GM23338 (cell line): Measurements from ENCODE around the gene CBFA2T3. TPM values are rescaled to one million over a fixed set of nuclear protein-coding genes. Genes with fewer than 3 reads are reported as not detected.

Experiments
- ATAC-seq: fragments of 200-7000 bp; cut with Tn5 transposase; 3 replicates; pipeline ENCODE4 v1.9.1; 2020
- DNase-seq: peaks from one replicate; pipeline ENCODE4 v3.0.0-alpha.2; 2015; ENCODE audit warnings: low spot score
- H2AFZ ChIP-seq: fragments of 200-600 bp; sonication (generic); 2 replicates; pipeline ENCODE4 v1.8.0; 2016; ENCODE audit warnings: antibody characterized with exemption, mild to moderate bottlenecking, moderate library complexity
- H3F3A ChIP-seq: fragments of 200-600 bp; sonication (generic); replicated peaks from 2 replicates; pipeline ENCODE4 v1.8.0; 2017; ENCODE audit warnings: antibody characterized with exemption, mixed run types, low read depth
- H3K27ac ChIP-seq: fragments of 200-600 bp; sonication (generic); 2 replicates; pipeline ENCODE4 v1.6.1; 2016; ENCODE audit warnings: low read depth
- H3K27me3 ChIP-seq: fragments of 200-600 bp; sonication (generic); 2 replicates; pipeline ENCODE4 v1.8.0; 2016; ENCODE audit warnings: mild to moderate bottlenecking, mixed run types, moderate library complexity; ENCODE audit not compliant: insufficient read depth
- H3K36me3 ChIP-seq: fragments of 200-600 bp; sonication (generic); 2 replicates; pipeline ENCODE4 v1.8.0; 2016; ENCODE audit warnings: mild to moderate bottlenecking; ENCODE audit not compliant: insufficient read depth
- H3K4me1 ChIP-seq: fragments of 200-600 bp; sonication (generic); 2 replicates; pipeline ENCODE4 v1.8.0; 2016; ENCODE audit warnings: mild to moderate bottlenecking, moderate library complexity; ENCODE audit not compliant: insufficient read depth
- H3K4me2 ChIP-seq: fragments of 200-600 bp; sonication (generic); 2 replicates; pipeline ENCODE4 v1.7.1; 2017; ENCODE audit warnings: mixed run types
- H3K4me3 ChIP-seq: fragments of 200-600 bp; sonication (generic); 2 replicates; pipeline ENCODE4 v1.6.1; 2016; ENCODE audit warnings: mixed run types
- H3K79me2 ChIP-seq: fragments of 200-600 bp; sonication (generic); replicated peaks from 2 replicates; pipeline ENCODE4 v1.8.0; 2017; ENCODE audit warnings: mild to moderate bottlenecking; ENCODE audit not compliant: insufficient read depth
- H3K9me2 ChIP-seq: fragments of 200-600 bp; sonication (generic); 2 replicates; pipeline ENCODE4 v1.8.0; 2017; ENCODE audit not compliant: insufficient read depth
- H4K20me1 ChIP-seq: fragments of 200-600 bp; sonication (generic); replicated peaks from 2 replicates; pipeline ENCODE4 v1.8.0; 2017; ENCODE audit warnings: mild to moderate bottlenecking; ENCODE audit not compliant: insufficient read depth
- H3K27ac Mint-ChIP-seq: 2 replicates; pipeline ENCODE4 v1.8.0; 2020; ENCODE audit warnings: inconsistent platforms, mild to moderate bottlenecking, moderate library complexity, mixed read lengths
- H3K27me3 Mint-ChIP-seq: 3 replicates; pipeline ENCODE4 v1.8.0; 2022; ENCODE audit warnings: low read depth, mild to moderate bottlenecking, moderate library complexity, mixed read lengths, inconsistent platforms; ENCODE audit not compliant: insufficient read depth, poor library complexity
- H3K36me3 Mint-ChIP-seq: 3 replicates; pipeline ENCODE4 v1.8.0; 2021; ENCODE audit warnings: low read depth, mild to moderate bottlenecking, inconsistent platforms, moderate library complexity, mixed read lengths
- H3K4me1 Mint-ChIP-seq: 3 replicates; pipeline ENCODE4 v1.8.0; 2020; ENCODE audit warnings: mild to moderate bottlenecking, inconsistent platforms, mixed read lengths
- H3K4me3 Mint-ChIP-seq: 3 replicates; pipeline ENCODE4 v1.8.0; 2021; ENCODE audit warnings: moderate library complexity, mild to moderate bottlenecking, inconsistent platforms, mixed read lengths
- H3K9me3 Mint-ChIP-seq: 3 replicates; pipeline ENCODE4 v1.8.0; 2020; ENCODE audit warnings: moderate library complexity, mild to moderate bottlenecking, inconsistent platforms, mixed read lengths
- EZH2phosphoT487 ChIP-seq: fragments of 200-600 bp; sonication (generic); IDR thresholded peaks from one replicate; pipeline ENCODE4 v1.8.1; 2018; ENCODE audit warnings: antibody characterized with exemption; ENCODE audit not compliant: unreplicated experiment
- polyA plus RNA-seq: library from polyadenylated mRNA; unstranded; fragments of >200 nt; fragmentation: Nextera tagmentation; extraction: Ambion mirVana; gene quantifications from 2 replicates; pipeline ENCODE4 v1.2.1, GENCODE V29; 2016
- total RNA-seq: library from RNA; depleted of rRNA; stranded (reverse); fragments of >200 nt; shearing (Covaris generic); gene quantifications from 2 replicates; pipeline ENCODE4 v1.2.3, GENCODE V29; 2014
- TF ChIP-seq, protein P1 (sequence below): fragments of 250-450 bp; sonication (Bioruptor Pico); IDR thresholded peaks from 2 replicates; pipeline ENCODE4 v1.5.0; 2020; ENCODE audit warnings: mild to moderate bottlenecking, moderate library complexity
- TF ChIP-seq, protein P2 (sequence below): IDR thresholded peaks from 2 replicates; pipeline ENCODE4 v1.6.1; 2016; ENCODE audit warnings: antibody characterized with exemption

The CBFA2T3 gene
- total and polyA plus RNA-seq, 2 experiments from 2014 or later: 0.87 to 1.5 TPM

DNA sequence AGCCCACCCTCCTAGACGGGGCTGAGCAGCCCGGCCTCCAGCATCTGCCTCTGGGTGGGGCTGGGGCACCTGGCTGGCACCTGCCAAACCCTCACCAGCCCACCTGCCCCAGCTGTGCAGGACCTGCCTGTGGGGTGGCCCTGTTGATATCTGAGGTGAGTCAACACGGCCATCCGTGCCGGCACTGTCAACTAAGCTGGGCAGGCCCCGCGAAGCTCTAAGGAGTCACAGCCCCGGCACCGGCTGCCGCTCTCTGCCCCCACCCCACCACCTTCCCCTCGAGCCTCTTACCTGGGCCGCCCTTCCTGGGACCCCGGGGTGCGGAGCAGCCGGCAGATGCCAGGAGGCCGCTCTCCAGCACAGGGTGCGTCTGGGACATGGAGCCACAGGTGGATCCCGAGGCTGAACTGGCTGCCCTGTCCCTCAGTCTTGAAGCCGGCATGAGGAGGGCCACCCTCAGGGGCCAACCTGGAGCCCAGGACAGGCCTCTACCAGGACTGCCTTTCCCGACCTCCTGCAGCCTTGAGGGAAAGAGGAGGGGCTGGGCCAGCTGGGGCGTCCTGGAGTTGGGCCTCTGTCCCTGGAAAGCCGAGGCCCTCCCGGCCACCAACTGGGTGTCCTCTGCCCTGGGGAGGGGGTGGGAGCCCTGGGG lies 515 bp downstream of the CBFA2T3 start:
- Mint-ChIP-seq H3K27me3 (peaks cover 11% of the 10 kb centered on the region), H3K27ac (no peak overlapping the region), H3K4me3 (no peak overlapping the region), H3K36me3 (no peaks in the 10 kb centered on the region), H3K9me3 (peaks cover 2% of the 10 kb centered on the region; the same call in 1 of the 3 replicates), H3K4me1 (no peaks in the 10 kb centered on the region)
- Histone ChIP-seq H3K4me1 (no peaks in the 10 kb centered on the region), H3K36me3 (no peaks in the 10 kb centered on the region), H3K4me2 (no peak overlapping the region), H3K4me3 (no peak overlapping the region), H4K20me1 (no peaks in the 10 kb centered on the region), H3K9me2 (no peaks in the 10 kb centered on the region), H3K79me2 (no peaks in the 10 kb centered on the region), H3F3A (no peaks in the 10 kb centered on the region), H3K27ac (no peak overlapping the region), H3K27me3 (no peaks in the 10 kb centered on the region), H2AFZ (no peak overlapping the region)
- no peak for TF ChIP-seq EZH2phosphoT487
- TF ChIP-seq, protein P1, sequence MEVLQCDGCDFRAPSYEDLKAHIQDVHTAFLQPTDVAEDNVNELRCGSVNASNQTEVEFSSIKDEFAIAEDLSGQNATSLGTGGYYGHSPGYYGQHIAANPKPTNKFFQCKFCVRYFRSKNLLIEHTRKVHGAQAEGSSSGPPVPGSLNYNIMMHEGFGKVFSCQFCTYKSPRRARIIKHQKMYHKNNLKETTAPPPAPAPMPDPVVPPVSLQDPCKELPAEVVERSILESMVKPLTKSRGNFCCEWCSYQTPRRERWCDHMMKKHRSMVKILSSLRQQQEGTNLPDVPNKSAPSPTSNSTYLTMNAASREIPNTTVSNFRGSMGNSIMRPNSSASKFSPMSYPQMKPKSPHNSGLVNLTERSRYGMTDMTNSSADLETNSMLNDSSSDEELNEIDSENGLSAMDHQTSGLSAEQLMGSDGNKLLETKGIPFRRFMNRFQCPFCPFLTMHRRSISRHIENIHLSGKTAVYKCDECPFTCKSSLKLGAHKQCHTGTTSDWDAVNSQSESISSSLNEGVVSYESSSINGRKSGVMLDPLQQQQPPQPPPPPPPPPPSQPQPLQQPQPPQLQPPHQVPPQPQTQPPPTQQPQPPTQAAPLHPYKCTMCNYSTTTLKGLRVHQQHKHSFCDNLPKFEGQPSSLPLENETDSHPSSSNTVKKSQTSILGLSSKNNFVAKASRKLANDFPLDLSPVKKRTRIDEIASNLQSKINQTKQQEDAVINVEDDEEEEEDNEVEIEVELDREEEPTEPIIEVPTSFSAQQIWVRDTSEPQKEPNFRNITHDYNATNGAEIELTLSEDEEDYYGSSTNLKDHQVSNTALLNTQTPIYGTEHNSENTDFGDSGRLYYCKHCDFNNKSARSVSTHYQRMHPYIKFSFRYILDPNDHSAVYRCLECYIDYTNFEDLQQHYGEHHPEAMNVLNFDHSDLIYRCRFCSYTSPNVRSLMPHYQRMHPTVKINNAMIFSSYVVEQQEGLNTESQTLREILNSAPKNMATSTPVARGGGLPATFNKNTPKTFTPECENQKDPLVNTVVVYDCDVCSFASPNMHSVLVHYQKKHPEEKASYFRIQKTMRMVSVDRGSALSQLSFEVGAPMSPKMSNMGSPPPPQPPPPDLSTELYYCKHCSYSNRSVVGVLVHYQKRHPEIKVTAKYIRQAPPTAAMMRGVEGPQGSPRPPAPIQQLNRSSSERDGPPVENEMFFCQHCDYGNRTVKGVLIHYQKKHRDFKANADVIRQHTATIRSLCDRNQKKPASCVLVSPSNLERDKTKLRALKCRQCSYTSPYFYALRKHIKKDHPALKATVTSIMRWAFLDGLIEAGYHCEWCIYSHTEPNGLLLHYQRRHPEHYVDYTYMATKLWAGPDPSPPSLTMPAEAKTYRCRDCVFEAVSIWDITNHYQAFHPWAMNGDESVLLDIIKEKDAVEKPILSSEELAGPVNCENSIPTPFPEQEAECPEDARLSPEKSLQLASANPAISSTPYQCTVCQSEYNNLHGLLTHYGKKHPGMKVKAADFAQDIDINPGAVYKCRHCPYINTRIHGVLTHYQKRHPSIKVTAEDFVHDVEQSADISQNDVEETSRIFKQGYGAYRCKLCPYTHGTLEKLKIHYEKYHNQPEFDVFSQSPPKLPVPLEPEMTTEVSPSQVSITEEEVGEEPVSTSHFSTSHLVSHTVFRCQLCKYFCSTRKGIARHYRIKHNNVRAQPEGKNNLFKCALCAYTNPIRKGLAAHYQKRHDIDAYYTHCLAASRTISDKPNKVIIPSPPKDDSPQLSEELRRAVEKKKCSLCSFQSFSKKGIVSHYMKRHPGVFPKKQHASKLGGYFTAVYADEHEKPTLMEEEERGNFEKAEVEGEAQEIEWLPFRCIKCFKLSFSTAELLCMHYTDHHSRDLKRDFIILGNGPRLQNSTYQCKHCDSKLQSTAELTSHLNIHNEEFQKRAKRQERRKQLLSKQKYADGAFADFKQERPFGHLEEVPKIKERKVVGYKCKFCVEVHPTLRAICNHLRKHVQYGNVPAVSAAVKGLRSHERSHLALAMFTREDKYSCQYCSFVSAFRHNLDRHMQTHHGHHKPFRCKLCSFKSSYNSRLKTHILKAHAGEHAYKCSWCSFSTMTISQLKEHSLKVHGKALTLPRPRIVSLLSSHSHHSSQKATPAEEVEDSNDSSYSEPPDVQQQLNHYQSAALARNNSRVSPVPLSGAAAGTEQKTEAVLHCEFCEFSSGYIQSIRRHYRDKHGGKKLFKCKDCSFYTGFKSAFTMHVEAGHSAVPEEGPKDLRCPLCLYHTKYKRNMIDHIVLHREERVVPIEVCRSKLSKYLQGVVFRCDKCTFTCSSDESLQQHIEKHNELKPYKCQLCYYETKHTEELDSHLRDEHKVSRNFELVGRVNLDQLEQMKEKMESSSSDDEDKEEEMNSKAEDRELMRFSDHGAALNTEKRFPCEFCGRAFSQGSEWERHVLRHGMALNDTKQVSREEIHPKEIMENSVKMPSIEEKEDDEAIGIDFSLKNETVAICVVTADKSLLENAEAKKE (CRISPR knock-in tag): no peak
- TF ChIP-seq, protein P2, sequence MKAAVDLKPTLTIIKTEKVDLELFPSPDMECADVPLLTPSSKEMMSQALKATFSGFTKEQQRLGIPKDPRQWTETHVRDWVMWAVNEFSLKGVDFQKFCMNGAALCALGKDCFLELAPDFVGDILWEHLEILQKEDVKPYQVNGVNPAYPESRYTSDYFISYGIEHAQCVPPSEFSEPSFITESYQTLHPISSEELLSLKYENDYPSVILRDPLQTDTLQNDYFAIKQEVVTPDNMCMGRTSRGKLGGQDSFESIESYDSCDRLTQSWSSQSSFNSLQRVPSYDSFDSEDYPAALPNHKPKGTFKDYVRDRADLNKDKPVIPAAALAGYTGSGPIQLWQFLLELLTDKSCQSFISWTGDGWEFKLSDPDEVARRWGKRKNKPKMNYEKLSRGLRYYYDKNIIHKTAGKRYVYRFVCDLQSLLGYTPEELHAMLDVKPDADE: no peak
- ATAC-seq (no peak; the same call in 1 of the 3 replicates), DNase-seq (no peak)
